ENCODE measurements around the gene TXNRD2. TPM values are rescaled to one million over a fixed set of nuclear protein-coding genes. Genes with fewer than 3 reads are reported as not detected.

TXNRD2 gene
- total and polyA plus RNA-seq, 10 of the 15 experiments (the other 5 are each of a cell fraction or from before 2014, with no cell fraction given): 1.6 to 26.0 (median 13.9) TPM

DNA sequence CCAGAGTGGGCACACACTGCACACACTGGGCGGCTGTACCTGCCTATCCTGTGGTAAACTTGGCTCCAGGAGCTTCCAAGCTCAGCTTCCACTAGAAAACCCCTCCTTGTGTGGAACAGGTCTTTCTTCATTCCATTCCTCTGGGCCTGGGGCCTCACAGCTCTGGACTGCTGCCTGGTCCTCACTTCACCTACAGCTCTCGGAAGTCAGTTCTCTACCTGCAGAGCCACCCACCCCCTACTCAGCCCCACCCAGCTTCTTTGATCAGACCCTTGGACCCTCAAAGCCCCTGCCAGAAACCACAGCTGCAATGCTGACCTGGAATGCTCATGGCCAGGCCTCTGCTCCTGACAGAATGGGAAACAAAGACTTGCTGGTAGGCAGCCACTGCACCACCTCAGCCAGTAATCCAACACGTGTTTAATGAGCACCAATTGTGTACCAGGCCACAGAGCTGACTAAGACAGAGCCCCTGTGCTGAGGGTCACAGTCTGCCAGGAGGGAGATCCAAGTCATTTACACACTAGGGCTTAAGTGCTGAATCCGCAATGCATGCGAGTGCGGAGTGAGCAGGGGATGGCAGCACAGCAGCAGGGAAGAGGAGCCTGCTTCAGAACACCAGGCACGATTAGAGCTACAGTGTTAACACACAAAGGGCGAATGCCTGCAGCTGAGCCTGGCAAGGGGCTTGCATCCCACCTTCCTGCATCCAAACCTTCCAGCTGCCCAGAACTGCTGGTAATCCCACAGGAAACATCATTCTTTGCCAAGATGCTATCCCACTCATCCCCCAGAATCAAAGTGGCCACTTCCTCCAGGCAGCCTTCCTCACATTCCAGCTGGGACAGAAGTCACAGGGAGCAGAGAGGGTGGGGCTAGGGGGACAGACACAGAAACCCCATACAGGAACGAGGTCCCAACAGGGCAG lies 91.5 kb downstream of the TXNRD2 start:
- Histone ChIP-seq H3K27ac (ENCODE audit: control insufficient read depth, insufficient read depth) (no peak overlapping the region), H3K4me2 (ENCODE audit: control insufficient read depth, insufficient read depth) (no peak overlapping the region), H3K9ac (ENCODE audit: control insufficient read depth, insufficient read depth, low read length) (no peak overlapping the region), H3K4me1 (ENCODE audit: control insufficient read depth, insufficient read depth, low read length) (peaks cover 7% of the 10 kb centered on the region), H3K4me3 (no peak overlapping the region), H3K9me3 (replicated peaks; ENCODE audit: control insufficient read depth, insufficient read depth, low read length) (no peaks in the 10 kb centered on the region; the same call in 2 of the 3 replicates), H3K79me2 (ENCODE audit: control insufficient read depth, insufficient read depth, low read length) (peaks cover 29% of the 10 kb centered on the region), H2AFZ (ENCODE audit: control insufficient read depth, low read depth, low read length) (no peak overlapping the region), H4K20me1 (ENCODE audit: control insufficient read depth, insufficient read depth) (no peaks in the 10 kb centered on the region), H3K27me3 (replicated peaks in 1 of 2; ENCODE audit: control insufficient read depth in 2 of 2, insufficient read depth in 2 of 2, low read length in 1 of 2) (no peaks in the 10 kb centered on the region), H3K36me3 (ENCODE audit: control insufficient read depth in 2 of 2, insufficient read depth in 2 of 2, low read length in 1 of 2) (peaks cover 11 to 12% of the 10 kb centered on the region in 2 experiments)
- BruUV-seq (replicated peaks): no TSS peak
- TF ChIP-seq EP300 (IDR thresholded peaks at IDR 0.05; ENCODE audit: borderline replicate concordance in 1 of 2, control insufficient read depth in 1 of 2, low read depth in 2 of 2, low read length in 2 of 2): no peak
- TF ChIP-seq NBN (IDR thresholded peaks at IDR 0.05): no peak
- TF ChIP-seq SMAD5 (IDR thresholded peaks at IDR 0.05; ENCODE audit: low read depth): no peak
- TF ChIP-seq, protein P1, sequence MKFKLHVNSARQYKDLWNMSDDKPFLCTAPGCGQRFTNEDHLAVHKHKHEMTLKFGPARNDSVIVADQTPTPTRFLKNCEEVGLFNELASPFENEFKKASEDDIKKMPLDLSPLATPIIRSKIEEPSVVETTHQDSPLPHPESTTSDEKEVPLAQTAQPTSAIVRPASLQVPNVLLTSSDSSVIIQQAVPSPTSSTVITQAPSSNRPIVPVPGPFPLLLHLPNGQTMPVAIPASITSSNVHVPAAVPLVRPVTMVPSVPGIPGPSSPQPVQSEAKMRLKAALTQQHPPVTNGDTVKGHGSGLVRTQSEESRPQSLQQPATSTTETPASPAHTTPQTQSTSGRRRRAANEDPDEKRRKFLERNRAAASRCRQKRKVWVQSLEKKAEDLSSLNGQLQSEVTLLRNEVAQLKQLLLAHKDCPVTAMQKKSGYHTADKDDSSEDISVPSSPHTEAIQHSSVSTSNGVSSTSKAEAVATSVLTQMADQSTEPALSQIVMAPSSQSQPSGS (IDR thresholded peaks at IDR 0.05; ENCODE audit: low read length): no peak
- no peak for TF ChIP-seq STAT1 (conservative IDR thresholded peaks at IDR 0.05)
- no peak for TF ChIP-seq EZH2 (IDR thresholded peaks at IDR 0.05; ENCODE audit: borderline replicate concordance, control insufficient read depth, low read depth, low read length)
- no peak for TF ChIP-seq ZNF207 (IDR thresholded peaks at IDR 0.05; ENCODE audit: borderline replicate concordance)
- no peak for TF ChIP-seq TBL1XR1 (IDR thresholded peaks at IDR 0.05; ENCODE audit: low read depth, low read length)
- no peak for TF ChIP-seq IKZF2 (IDR thresholded peaks at IDR 0.05)
- no peak for TF ChIP-seq TCF3 (IDR thresholded peaks at IDR 0.05; ENCODE audit: borderline replicate concordance, insufficient read depth, low read depth, low read length)
- TF ChIP-seq, protein P2, sequence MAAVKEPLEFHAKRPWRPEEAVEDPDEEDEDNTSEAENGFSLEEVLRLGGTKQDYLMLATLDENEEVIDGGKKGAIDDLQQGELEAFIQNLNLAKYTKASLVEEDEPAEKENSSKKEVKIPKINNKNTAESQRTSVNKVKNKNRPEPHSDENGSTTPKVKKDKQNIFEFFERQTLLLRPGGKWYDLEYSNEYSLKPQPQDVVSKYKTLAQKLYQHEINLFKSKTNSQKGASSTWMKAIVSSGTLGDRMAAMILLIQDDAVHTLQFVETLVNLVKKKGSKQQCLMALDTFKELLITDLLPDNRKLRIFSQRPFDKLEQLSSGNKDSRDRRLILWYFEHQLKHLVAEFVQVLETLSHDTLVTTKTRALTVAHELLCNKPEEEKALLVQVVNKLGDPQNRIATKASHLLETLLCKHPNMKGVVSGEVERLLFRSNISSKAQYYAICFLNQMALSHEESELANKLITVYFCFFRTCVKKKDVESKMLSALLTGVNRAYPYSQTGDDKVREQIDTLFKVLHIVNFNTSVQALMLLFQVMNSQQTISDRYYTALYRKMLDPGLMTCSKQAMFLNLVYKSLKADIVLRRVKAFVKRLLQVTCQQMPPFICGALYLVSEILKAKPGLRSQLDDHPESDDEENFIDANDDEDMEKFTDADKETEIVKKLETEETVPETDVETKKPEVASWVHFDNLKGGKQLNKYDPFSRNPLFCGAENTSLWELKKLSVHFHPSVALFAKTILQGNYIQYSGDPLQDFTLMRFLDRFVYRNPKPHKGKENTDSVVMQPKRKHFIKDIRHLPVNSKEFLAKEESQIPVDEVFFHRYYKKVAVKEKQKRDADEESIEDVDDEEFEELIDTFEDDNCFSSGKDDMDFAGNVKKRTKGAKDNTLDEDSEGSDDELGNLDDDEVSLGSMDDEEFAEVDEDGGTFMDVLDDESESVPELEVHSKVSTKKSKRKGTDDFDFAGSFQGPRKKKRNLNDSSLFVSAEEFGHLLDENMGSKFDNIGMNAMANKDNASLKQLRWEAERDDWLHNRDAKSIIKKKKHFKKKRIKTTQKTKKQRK (IDR thresholded peaks at IDR 0.05; ENCODE audit: low read depth, low read length): no peak
- TF ChIP-seq, protein P3, sequence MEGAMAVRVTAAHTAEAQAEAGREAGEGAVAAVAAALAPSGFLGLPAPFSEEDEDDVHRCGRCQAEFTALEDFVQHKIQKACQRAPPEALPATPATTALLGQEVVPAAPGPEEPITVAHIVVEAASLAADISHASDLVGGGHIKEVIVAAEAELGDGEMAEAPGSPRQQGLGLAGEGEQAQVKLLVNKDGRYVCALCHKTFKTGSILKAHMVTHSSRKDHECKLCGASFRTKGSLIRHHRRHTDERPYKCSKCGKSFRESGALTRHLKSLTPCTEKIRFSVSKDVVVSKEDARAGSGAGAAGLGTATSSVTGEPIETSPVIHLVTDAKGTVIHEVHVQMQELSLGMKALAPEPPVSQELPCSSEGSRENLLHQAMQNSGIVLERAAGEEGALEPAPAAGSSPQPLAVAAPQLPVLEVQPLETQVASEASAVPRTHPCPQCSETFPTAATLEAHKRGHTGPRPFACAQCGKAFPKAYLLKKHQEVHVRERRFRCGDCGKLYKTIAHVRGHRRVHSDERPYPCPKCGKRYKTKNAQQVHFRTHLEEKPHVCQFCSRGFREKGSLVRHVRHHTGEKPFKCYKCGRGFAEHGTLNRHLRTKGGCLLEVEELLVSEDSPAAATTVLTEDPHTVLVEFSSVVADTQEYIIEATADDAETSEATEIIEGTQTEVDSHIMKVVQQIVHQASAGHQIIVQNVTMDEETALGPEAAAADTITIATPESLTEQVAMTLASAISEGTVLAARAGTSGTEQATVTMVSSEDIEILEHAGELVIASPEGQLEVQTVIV (IDR thresholded peaks at IDR 0.05; ENCODE audit: borderline replicate concordance, partially characterized antibody): no peak
- no peak for TF ChIP-seq SREBF1 (IDR thresholded peaks at IDR 0.05; ENCODE audit: low read length)
- TF ChIP-seq CREB1 (IDR thresholded peaks at IDR 0.05; ENCODE audit: low read depth): no peak
- DNase-seq (ENCODE audit: low read depth, low spot score) (no peak), ATAC-seq (no peak), FAIRE-seq (no peak)
- ChIA-PET SMC1A (ENCODE audit: uncharacterized antibody, unreplicated experiment) (no interaction called here), POLR2A (interaction anchor here (0.5 kb wide), 1 partner anchor 99 kb away, joined by 6 read pairs; no protein-coding TSS in a partner anchor), RAD21 (ENCODE audit: unreplicated experiment) (no interaction called here), CTCF (no interaction called here)
- in situ Hi-C loops (cut with MboI) (no loop called here), intact Hi-C loops (cut with micrococcal nuclease; ENCODE audit: unreplicated experiment) (no loop called here)
- 92% methylated on average over 9 of the region's 9 CpGs for WGBS (ENCODE audit: insufficient coverage, insufficient replicate concordance, low lambda C conversion rate, missing lambda C conversion rate)
